GM04503 (cell line): ENCODE results near the gene CFAP53.
"Not testable (repeated sequence)": the region's sequence is repeated elsewhere in the genome, so short reads cannot be mapped to it uniquely, and the experiment has no call there.

Experiments
- DNase-seq: peaks from one replicate; pipeline ENCODE4 v3.0.0-alpha.2; 2012; ENCODE audit warnings: low read depth

CFAP53 gene

GRCh38 chr18:50272568-50272967 lies 6.3 kb upstream of the CFAP53 start:
- no peak for DNase-seq

GRCh38 chr18:50268022-50268747 lies 1.9 kb upstream of the CFAP53 start:
- DNase-seq: no peak

- no peak for DNase-seq
Observed at GRCh38 chr18:50262977-50263376, 3.3 kb downstream of the CFAP53 start.

- DNase-seq: no peak
Observed at GRCh38 chr18:50250935-50251334, 15.4 kb downstream of the CFAP53 start.

- no peak for DNase-seq
Observed at GRCh38 chr18:50249576-50249975, 16.7 kb downstream of the CFAP53 start.

- no peak for DNase-seq
Observed at GRCh38 chr18:50247561-50247960, 18.7 kb downstream of the CFAP53 start.

GRCh38 chr18:50241768-50242167 lies 24.5 kb downstream of the CFAP53 start:
- DNase-seq: not testable (repeated sequence)

- no peak for DNase-seq
Observed at GRCh38 chr18:50240080-50240563, 26.2 kb downstream of the CFAP53 start.

GRCh38 chr18:50232419-50232818 lies 33.9 kb downstream of the CFAP53 start:
- DNase-seq: no peak

GRCh38 chr18:50231621-50232020 lies 34.7 kb downstream of the CFAP53 start:
- no peak for DNase-seq

GRCh38 chr18:50220249-50220648 lies 46.0 kb downstream of the CFAP53 start:
- not testable (repeated sequence) for DNase-seq

GRCh38 chr18:50218432-50219197 lies 47.7 kb downstream of the CFAP53 start:
- DNase-seq: no peak

GRCh38 chr18:50209311-50209710 lies 57.0 kb downstream of the CFAP53 start:
- no peak for DNase-seq

GRCh38 chr18:50207722-50208121 lies 58.6 kb downstream of the CFAP53 start:
- DNase-seq: no peak

GRCh38 chr18:50203801-50204604 lies 62.3 kb downstream of the CFAP53 start:
- DNase-seq: no peak

- DNase-seq: no peak
Observed at GRCh38 chr18:50201476-50202018, 64.7 kb downstream of the CFAP53 start.

GRCh38 chr18:50199921-50200320 lies 66.4 kb downstream of the CFAP53 start:
- DNase-seq: no peak

- DNase-seq: no peak
Observed at GRCh38 chr18:50199346-50199855, 66.9 kb downstream of the CFAP53 start.

GRCh38 chr18:50196261-50196660 lies 70.0 kb downstream of the CFAP53 start:
- DNase-seq: no peak

GRCh38 chr18:50195689-50196088 lies 70.6 kb downstream of the CFAP53 start:
- DNase-seq: no peak

GRCh38 chr18:50194631-50195532 lies 71.4 kb downstream of the CFAP53 start, which contains the start of gene MYO5B:
TSS of gene MYO5B (minus strand) at chr18:50195147. CDS start at chr18:50194793, 354 bp downstream.
- no peak for DNase-seq
